ENCODE results near the gene HDAC4.

HDAC4 gene

DNA sequence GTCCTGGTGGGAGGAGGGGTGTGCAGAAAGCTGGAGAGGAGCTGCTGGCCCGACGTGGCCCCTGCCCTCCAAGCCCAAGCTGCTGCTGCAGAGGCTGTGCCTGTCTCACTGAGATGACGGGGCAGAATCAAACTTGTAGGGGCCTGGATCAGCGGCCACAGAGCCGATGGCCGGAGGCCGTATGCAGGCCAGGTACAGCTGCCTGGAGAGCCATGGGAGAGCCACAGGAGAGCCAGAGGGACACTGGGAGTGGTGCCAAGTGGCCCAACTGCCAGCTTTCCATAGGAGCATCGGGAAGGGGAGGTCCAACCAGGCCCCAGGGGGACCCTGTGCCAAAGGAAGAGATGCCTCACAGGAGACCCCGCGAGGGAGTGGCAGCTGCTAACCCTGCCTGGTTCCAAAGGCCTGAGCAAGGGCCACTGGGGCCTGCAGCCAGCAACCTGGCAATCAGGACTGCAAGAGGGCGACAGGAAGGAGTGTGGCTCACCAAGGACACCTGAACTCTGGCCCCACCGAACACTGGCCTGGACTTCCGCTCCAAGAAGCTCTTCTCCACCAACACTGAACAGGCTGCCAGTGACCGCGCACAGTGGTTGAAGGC lies 70.7 kb downstream of the HDAC4 start:
- Histone ChIP-seq H3K27ac (no peak overlapping the region), H3K27me3 (no peaks in the 10 kb centered on the region), H3K9me3 (no peaks in the 10 kb centered on the region), H3K36me3 (no peaks in the 10 kb centered on the region), H3K4me1 (ENCODE audit: control insufficient read depth in 1 of 2, insufficient read depth in 1 of 2, low read depth in 1 of 2, low read length in 1 of 2) (no peaks in the 10 kb centered on the region), H3K4me3 (ENCODE audit: low read depth in 1 of 2, low read length in 1 of 2) (no peak overlapping the region)
- TF ChIP-seq, protein P1, sequence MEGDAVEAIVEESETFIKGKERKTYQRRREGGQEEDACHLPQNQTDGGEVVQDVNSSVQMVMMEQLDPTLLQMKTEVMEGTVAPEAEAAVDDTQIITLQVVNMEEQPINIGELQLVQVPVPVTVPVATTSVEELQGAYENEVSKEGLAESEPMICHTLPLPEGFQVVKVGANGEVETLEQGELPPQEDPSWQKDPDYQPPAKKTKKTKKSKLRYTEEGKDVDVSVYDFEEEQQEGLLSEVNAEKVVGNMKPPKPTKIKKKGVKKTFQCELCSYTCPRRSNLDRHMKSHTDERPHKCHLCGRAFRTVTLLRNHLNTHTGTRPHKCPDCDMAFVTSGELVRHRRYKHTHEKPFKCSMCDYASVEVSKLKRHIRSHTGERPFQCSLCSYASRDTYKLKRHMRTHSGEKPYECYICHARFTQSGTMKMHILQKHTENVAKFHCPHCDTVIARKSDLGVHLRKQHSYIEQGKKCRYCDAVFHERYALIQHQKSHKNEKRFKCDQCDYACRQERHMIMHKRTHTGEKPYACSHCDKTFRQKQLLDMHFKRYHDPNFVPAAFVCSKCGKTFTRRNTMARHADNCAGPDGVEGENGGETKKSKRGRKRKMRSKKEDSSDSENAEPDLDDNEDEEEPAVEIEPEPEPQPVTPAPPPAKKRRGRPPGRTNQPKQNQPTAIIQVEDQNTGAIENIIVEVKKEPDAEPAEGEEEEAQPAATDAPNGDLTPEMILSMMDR (IDR thresholded peaks at IDR 0.05): no peak

DNA sequence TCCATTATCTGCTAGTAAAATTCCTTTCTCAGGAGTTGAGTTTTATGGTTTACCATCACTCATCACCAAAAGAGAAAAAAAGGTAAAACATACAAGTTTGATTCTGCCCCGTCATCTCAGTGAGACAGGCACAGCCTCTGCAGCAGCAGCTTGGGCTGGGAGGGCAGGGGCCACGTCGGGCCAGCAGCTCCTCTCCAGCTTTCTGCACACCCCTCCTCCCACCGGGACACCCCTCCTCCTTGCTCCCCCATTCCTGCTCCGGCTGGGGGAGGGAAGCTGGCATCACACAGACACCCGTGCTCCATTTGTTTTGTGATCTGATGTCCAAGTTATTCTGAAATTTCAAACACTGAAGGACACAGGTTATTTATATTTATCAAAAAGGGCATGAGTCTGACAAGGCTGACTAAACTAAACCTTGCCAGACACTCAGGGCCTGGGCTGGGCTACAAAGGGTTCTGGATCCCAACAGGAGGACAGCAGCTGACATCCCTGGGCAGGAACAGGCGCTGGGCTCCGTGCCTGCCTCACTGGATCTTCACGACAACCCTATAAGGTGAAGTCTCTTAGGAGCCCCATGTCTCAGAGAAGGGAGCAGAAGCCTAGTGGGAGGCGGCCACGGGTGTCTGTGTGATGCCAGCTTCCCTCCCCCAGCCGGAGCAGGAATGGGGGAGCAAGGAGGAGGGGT lies 71.4 kb downstream of the HDAC4 start:
- H3K4me3 ChIP-seq (ENCODE audit: low read depth in 1 of 2, low read length in 1 of 2): no peak overlapping the region
- H3K36me3 ChIP-seq: no peaks in the 10 kb centered on the region
- TF ChIP-seq, protein P1 (IDR thresholded peaks at IDR 0.05): no peak
- H3K27ac ChIP-seq: no peak overlapping the region
- no peaks in the 10 kb centered on the region for H3K4me1 ChIP-seq (ENCODE audit: control insufficient read depth in 1 of 2, insufficient read depth in 1 of 2, low read depth in 1 of 2, low read length in 1 of 2)
- H3K9me3 ChIP-seq: no peaks in the 10 kb centered on the region
- H3K27me3 ChIP-seq: no peaks in the 10 kb centered on the region

DNA sequence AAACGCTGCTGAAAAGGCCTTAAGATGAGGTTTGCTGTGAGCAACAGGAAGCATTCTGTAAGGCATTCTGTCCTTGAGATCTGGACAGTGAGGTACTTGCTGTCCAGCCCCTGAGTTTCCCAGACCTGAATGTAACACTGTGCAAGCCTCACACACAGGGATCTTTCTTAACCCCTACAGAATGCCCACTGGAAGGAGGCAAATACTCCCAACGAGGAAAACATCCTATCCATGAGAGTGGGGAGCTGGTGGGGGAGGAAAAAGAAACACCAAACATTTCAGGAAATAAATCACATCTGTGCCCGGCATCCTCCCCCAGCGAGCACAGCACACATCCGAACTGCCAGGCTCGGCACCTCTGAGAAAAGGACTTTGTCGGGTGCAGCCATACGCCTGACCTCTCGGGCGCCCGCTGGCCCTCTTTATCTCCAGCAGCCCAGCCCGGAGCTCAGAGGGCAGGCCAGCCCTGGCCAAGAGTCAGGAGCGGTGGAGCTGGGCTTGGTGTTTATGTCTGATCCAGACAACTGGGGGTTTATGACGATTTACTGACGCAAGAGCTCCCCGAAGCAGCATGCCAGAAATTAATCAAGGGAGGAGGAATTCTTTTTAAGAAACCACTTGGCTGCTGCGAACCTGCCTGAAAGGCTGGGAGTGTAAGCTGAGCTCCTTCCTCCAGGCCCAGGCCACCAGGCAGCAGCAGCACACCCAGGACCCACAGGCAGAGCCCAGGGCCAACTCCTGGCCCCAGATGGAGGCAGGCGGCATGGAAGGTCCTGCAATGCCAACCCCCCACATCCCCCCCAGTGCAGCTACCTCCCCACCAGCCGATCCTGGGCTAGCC lies 72.2 kb downstream of the HDAC4 start:
- Histone ChIP-seq H3K27ac (no peak overlapping the region), H3K36me3 (no peaks in the 10 kb centered on the region)

DNA sequence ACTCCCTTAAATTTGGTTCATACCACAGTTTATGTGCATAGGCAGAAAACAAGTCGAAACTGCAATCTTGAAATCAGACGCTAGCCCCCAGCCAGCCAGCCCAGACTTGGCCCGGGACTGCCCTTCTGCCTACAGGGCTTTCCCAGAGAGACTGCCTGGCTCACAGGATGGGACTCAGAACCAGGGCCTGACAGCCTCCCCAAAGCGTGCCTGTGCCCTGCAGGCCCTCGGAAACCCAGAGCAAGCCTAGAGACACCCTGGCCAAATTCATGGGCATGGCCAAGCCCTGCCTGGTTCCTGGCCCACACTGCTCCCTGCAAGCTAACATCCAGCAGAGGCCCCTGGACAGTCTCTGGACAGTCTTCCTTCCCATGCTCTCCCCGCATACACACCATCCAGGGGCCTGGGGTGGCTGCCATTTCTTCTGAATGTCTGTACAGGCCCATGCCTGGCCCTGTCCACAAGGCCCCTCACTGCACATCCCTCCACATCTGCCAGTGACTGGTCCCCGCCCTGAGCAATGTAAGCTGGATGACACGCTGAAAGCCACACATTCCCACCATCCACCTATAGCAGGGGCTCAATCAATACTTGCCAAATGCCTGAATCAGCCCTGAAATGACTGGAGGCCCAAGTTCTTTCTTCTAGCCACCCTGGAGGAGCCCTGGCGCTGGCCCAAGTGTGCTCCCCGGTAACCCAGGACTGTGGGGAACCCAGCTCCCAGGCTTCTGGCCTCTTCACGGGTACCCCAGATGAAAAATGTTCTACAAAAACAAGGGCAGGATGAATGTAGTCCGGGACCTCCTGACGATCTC lies 73.1 kb downstream of the HDAC4 start:
- TF ChIP-seq, protein P1 (IDR thresholded peaks at IDR 0.05): no peak
- H3K4me1 ChIP-seq (ENCODE audit: control insufficient read depth in 1 of 2, insufficient read depth in 1 of 2, low read depth in 1 of 2, low read length in 1 of 2): no peaks in the 10 kb centered on the region
- H3K27me3 ChIP-seq: no peaks in the 10 kb centered on the region
- no peaks in the 10 kb centered on the region for H3K9me3 ChIP-seq
- no peak overlapping the region for H3K4me3 ChIP-seq (ENCODE audit: low read depth in 1 of 2, low read length in 1 of 2)
- H3K36me3 ChIP-seq: no peaks in the 10 kb centered on the region
- H3K27ac ChIP-seq: no peak overlapping the region

More for the DNA sequence above, 72.2 kb downstream of the HDAC4 start:
- Histone ChIP-seq H3K4me1 (ENCODE audit: control insufficient read depth in 1 of 2, insufficient read depth in 1 of 2, low read depth in 1 of 2, low read length in 1 of 2) (no peaks in the 10 kb centered on the region), H3K4me3 (ENCODE audit: low read depth in 1 of 2, low read length in 1 of 2) (no peak overlapping the region), H3K9me3 (no peaks in the 10 kb centered on the region), H3K27me3 (no peaks in the 10 kb centered on the region)
- TF ChIP-seq, protein P1 (IDR thresholded peaks at IDR 0.05): no peak

DNA sequence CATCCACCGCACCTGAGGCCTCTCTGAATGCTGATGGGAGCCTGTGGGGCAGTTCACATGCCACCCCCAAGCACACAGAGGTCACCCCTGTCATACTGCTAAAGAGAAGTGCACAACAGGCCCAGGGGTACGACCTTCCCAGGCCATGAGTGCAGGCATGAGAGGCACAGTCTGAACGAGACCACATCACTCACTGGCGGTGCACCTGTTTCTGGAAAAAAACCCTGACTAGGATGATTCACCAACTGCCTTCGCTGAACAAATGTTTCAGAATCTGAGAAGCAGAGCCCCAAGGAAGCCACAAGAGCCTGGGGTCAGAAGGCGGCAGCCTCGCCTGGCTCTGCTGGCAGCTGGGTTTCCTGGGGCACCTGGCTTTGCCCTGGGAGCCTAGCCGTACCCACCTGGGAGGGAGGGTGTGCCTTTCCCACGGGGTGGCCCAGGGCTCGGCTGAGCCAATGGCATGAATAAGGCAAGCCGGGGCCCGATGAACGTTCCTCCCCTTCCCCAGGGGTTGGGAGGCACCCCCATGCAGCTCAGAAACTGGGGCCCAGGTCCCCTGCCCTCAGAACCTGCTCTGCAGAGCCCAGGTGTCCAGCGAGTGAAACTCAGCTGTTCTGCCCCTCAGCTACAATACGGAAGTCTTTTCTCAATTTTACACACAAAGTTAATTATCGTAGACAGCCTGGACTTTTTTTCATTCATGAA lies 73.8 kb downstream of the HDAC4 start:
- no peaks in the 10 kb centered on the region for H3K9me3 ChIP-seq
- no peak overlapping the region for H3K4me3 ChIP-seq (ENCODE audit: low read depth in 1 of 2, low read length in 1 of 2)
- TF ChIP-seq, protein P1 (IDR thresholded peaks at IDR 0.05): no peak
- H3K36me3 ChIP-seq: no peaks in the 10 kb centered on the region
- H3K27me3 ChIP-seq: no peaks in the 10 kb centered on the region
- no peaks in the 10 kb centered on the region for H3K4me1 ChIP-seq (ENCODE audit: control insufficient read depth in 1 of 2, insufficient read depth in 1 of 2, low read depth in 1 of 2, low read length in 1 of 2)
- no peak overlapping the region for H3K27ac ChIP-seq
